ENCODE measurements around the gene C20orf173.
"Not testable (repeated sequence)": the region's sequence is repeated elsewhere in the genome, so short reads cannot be mapped to it uniquely, and the experiment has no call there.

Gene C20orf173, protein sequence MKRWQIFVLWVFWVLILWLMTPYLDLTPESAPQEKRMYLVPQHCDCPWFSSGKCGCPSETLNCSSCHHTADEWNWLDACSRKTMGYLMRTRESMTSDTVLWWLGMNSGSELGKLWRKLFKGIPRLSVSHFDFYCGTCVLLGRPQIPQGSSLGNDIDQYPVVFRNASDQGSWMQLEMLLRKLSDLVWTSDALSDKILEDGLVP

DNA sequence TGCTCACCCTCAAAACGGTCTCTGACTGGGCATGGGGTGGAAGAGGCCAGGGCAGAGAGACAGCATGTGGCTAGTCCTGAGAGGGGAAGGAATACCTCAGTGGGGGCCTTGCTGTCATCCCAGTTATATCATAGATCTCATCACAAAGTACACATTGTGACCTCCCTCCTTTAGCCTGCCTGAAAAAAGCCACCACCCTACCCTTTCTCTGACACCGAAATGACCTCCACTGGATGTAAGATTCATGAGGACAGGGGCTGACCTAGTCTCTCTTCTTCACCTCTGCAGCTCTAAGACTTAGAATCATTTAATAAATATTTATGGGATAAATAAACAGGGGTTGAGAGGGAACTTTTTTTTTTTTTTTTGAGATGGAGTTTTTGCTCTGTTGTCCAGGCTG is at the start of gene C20orf173:
TSS of gene C20orf173 (minus strand) at position 101 of the 400 bp plus-strand sequence. CDS start 279 bp downstream, outside the sequence.
- no peak for DNase-seq

DNA sequence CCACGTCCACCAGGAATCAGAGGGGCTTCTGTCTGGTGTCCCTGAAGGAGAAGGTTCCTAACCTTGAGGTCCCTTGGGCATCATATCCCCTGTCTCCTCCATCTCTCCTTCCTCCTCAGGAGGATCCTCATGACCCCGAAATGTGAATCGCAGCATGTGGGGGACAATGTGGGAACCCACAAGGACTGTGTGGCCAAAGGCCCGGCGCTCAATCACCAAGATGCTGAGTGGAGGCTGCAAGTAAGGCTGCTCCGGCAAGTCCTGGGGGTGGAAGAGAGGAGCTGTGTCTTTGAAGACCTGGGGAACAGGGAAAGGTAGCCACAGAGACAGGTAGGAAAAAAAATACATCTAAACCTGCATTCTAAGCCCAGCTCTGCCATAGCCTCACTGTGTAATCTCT is 49.7 kb upstream of the C20orf173 start:
- DNase-seq = no peak

DNA sequence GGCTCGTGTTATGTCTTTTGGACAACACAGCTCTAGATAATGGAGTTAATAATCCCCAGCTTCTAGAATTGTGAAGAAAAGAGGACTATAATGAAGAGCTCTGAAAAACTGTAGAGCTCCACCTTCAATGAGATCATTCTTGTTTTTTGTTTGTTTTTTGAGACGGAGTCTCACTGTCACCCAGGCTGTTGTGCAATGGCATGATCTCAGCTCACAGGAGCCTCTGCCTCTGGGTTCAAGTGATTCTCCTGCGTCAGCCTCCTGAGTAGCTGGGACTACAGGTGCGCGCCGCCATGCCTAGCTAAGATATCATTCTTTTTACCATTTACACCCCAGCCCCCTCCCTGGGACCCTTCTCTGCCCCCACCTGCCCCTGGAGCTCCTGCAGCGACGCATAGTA is 49.0 kb upstream of the C20orf173 start:
- DNase-seq = no peak

DNA sequence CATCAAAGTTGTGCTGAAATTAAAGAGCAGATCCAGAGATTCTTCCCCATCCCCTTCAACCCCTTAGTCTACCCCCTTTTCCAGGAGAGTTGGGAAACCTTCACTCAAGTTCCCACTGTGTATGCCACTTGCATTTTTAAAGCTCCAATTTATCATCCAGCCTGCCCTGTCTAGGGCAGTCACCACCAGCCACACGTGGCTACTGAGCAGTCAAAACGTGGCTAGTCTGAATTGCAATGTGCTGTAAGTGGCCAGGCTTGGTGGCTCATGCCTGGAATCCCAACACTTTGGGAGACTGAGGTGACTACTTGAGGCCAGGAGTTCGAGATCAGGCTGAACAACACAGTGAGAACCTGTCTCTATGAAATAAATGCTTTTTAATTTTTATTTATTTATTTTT is 47.4 kb upstream of the C20orf173 start:
- no peak for DNase-seq

DNA sequence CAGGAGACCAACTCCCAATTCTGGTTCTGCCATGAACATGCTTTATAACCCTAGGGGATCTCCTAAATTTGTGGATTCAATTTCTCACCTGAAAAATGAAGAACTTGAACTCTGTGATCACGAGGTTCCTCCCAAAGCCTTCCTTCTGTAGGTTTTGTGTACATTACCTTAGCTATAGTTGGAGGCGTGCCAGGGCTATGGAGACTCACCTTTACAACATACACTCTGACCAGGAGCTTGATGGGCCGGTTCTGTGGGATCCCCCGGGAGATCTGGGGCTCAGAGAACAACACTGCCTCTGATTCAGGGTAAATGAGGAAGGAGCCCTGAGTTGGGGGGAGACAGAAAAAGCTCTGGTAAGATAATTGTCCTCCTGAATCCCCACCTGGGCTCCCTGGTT is 46.5 kb upstream of the C20orf173 start:
- no peak for DNase-seq

DNA sequence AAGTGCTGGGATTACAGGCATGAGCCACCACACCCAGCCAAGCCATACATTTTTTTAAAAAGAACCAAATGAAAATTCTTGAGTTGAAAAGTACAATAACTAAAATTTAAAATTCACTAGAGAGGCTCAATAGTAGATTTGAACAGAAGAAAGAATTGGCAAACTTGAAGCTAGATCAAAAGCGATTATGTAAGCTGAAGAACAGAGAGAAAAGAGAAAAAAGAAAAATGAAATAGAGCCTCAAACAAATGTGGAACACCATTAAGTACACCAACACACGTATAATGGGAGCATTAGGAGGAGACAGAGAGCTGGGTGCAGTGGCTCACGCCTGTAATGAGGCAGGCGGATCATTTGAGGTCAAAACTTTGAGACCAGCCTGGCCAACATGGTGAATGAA is 43.4 kb upstream of the C20orf173 start:
- no peak for DNase-seq

DNA sequence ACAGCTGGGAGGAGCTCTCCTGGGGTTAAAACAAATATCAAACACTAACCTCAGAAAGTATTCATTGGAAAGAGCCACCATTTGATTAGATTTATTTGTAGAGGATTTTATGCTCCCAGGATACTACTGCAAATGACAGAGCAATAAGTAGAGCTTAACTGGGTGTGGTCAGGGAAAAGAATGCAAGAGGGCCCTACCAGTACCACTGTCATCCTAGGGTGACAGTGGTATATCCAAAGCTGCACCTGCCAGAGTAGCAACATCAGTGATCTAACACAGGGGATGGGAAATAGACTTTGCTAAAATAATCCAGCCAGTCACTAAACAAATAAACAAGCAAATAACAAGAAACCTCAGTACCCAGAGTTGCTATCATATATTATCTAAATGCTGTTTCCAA is 42.1 kb upstream of the C20orf173 start:
- no peak for DNase-seq

DNA sequence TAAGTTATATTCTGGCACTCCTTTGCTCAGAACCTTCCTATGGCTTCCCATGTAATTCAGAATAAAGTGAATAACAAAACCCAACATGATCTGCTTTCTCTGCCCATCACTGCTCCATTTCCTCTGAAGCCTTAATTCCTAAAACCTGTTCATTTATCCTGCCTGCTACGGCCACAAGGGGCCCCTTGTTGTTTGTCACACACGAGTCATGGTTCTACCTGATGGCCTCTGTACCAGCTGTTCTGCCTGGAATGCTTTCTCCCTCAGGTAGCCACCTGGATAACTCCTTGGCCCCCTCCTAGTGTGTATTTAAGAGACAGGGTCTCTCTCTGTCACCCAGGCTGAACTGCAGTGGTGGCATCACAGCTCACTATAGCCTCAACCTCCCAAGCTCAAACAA is 39.2 kb upstream of the C20orf173 start:
- DNase-seq = peak; percentile 8

DNA sequence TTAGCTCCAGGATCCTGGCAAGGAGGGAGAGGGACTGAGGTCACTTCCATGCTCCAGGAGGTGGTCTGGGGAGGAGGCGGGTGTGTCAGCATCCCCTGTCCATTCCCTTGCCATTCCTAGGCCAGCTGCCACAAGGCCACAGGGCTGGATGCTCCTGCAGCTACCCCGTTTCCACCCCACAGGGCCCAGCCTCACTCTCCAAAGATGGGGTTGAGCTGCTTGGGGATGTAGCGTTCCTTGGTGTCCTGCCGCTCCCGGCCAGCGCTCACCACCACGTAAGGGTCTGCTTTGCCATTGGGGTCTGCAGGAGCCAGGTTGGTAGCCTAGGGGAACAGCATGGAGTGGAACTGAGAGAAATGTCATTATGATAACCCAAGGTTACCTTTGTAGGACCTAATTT is 35.5 kb upstream of the C20orf173 start:
- DNase-seq = no peak

DNA sequence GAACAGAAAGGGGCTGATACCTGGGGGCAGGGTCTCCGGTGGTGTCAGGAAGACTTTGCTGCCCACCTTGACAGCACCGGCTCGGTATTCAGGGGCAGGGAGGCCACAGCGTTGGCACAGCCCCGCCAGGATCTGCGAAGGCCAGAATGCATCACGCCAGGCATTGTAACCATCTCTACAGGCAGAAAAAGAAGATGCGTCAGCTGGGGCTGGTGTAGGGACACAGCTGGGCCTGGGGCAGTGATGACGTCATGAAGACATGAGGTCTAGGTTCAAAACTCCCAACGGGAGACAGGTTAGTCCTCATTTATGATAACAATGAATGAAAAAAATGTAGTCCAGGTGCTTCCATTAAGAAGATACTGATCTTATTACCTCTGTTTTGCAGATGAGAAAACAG is 34.4 kb upstream of the C20orf173 start:
- no peak for DNase-seq

DNA sequence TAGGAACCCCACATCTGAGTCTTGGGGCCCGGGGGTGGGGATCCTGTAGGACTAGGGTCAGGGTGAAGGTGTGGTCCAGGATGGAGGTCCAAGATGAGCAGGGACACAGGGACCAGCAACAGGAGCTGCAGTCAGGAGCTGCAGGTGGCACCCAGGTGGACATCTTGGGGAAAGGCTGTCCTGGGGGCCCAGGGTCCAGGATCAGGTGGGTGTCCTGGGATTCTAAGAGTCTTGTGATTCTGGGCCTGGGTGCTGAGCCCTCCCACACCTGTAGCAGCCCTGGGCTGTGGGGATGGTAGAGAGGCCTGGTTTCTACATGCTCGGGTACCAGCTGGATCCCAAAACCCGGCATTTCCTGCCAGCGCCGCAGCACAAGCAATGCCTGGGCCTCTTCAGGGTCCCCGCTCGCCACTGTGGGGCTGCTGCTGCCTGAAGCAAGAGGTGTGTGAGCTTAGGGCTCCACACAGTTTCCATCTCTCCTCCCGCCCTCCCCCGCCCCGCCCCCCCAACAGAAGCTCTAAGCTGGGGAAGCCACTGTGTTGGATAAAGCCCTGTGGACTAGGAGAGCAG is 33.2 kb upstream of the C20orf173 start:
- DNase-seq = no peak

DNA sequence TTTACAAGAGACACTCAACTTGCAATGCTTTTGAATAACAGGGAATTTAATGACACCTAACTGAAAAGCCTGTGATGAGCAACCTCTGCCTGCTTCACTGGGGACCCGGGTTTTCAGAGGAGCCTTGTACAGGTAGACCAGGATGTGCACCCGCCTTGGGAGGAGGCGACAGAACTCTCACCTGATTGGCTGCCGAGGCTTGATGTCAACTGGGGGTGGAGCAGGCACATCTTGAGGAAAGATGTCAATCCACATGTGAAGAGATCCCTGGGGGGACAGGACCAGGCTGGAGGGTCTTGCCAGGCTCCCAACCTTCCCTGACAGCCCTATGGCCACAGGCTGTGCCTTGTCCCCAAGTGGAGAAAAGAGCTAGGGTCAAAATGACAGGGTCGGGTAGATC is 32.2 kb upstream of the C20orf173 start:
- no peak for DNase-seq

DNA sequence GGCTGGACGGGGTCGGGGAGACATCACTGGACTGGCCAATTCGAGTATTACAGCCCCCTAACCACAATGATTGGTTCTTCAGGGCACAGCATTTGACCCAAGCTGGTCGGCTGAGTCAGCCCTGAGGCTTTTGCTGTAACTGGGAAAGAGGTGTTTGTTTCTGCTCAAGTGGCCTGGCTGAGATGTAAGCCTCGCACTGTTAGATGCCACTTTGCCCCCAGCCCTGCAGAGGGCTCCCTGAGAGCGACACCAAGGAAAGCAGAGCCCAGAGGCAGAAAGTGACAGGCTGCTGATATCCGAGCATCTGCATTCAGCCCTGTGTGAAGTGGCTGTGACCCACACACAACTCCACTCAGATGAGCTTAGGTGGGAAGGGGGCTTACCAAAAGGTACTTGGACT is 31.8 kb upstream of the C20orf173 start:
- no peak for DNase-seq

DNA sequence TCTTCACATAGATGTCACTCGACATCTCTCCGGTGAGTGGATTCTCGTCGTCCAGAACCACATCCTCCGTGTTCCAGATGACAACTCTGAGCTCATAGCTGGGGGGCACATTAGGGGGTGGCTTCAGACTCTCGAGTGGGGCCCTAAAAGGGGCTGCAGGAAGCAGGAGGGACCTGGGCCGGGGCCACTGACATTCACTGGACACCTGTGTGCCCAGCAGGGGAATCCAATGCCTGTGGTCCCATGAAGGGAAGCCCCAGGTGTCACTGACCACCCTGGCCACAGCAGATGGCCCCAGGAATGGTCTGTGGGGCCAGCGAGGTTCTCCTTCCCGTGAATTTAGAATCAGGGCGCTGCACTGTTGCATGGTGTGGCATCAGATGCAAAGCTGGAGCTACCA is 31.1 kb upstream of the C20orf173 start:
- no peak for DNase-seq

DNA sequence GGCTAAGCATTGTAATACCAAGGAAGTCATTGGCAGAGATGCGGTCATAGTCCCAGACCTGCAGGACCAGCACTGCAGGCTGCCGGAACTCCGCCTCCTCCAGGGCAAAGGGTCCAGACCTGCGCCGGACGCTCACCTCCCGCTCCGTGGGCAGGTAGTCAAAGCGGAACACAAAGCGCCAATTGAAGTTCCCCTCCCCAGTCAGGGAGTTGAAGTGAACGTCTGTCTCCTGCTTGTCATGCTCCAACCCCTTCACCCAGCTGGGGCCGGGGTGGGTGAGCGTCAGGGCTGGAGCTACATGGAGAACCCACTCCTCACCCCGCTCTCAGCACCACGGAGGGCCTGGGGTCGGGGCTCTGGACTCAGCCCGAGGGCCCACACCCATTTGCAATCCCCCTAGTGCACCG is 30.7 kb upstream of the C20orf173 start:
- no peak for DNase-seq

DNA sequence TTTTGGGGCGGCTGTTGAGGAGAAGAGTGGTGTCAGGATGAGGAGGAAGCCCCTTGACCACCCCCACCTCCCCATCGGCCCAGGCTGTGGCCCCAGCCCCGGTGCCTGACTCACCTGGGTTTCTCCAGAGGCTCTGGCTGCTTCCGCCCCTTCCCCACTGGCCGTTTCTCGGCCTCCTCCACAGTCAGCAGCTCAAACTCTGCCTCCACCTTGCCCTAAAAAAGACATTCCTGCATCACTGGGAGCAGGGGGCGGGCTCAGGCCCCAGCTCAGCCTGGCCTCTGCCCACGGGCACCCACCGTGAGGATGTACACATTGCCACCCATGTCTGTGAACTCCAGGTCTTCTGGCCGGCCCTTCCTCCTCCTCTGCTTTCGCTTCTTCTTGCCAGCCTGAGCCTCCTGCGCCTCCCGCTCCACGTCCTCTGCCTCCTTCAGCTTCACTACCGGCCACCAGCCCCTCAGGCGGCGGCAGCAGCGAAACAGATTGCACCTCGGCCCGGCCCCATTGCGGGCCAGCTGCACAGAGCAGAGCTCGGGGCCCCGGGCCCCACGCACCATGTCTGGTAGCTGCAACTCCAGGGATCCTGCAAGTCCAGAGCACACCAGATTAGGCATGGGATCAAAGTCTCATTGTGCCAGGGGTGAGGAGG is 29.7 kb upstream of the C20orf173 start:
- no peak for DNase-seq

DNA sequence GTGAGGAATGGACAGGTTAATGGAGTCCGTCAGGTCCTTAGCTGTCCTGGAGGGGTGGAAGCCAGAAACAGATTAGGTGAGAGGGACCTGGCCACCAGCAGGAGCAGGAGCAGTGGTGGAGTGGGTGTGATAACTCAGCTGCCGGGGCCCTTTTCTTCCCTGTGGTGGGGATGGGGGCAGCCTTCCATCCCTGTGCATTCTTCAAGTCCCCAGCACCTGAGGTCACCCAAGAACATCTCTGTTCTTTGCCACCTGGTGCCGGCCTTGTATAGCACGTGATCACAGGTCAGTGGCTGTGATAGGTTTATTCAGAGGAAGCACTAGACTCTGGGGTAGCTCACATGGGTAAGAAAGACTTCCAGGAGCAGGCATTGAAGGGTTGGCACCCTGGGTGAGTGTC is 29.0 kb upstream of the C20orf173 start:
- DNase-seq = no peak

DNA sequence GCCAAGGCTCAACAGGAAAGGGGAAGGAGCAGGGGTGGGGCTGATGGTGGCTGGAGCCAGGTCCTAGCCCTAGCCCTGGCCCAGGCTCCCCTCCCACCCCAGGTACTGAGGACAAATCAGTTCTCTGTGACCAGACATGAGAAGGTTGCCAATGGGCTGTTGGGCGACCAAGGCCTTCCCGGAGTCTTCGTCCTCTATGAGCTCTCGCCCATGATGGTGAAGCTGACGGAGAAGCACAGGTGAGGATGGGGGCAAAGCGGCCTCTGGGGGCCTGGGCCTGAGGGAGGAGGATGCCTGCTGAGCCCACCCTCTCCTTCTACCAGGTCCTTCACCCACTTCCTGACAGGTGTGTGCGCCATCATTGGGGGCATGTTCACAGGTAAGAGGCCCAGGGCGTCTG is 27.4 kb upstream of the C20orf173 start:
- no peak for DNase-seq

DNA sequence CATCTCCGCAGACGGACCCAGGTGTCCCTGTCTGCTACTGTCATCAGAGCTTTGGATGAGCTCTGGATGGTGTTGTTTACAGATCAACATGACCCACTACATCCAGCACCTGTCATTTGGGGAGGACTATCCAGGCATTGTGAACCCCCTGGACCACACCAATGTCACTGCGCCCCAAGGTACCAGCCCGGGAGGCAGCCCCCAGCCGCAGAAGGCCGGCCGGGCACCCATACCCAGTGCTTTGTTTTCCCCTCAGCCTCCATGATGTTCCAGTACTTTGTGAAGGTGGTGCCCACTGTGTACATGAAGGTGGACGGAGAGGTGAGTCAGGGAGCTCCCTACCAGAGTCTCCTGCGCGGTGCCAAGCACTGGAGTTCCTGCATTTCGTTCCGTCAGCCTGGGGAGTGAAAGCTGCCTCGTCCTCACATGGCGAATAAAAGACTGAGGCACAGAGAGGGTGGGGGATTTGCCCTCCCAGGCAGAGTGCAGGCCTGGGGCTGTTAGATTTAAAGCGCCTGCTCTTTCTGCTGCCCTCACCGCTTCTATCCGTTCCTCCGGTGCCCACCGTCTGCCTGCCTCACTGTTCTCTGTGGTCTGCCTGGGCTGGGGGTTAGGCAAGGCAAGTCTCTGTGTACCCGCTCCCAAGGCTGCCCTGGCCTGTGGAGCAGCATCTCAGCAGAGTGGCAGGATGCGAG is 26.6 kb upstream of the C20orf173 start:
- no peak for DNase-seq

DNA sequence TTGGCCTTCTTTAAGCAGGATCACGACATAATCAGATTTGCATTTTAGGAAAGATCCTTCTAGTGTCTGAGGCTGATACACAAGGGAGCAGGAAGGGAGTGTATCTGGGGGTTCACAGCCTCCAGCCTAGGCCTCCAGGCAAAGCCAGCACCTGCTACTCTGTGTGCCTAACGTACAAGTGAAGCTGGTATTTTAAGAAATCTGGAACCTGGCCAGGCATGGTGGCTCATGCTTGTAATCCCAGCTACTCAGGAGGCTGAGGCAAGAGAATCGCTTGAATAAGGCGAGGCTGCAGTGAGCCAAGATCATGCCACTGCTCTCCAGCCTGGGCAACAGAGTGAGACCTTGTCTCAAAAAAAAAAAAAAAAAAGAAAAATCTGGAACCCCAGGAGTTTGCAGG is 26.0 kb upstream of the C20orf173 start:
- not testable (repeated sequence) for DNase-seq

DNA sequence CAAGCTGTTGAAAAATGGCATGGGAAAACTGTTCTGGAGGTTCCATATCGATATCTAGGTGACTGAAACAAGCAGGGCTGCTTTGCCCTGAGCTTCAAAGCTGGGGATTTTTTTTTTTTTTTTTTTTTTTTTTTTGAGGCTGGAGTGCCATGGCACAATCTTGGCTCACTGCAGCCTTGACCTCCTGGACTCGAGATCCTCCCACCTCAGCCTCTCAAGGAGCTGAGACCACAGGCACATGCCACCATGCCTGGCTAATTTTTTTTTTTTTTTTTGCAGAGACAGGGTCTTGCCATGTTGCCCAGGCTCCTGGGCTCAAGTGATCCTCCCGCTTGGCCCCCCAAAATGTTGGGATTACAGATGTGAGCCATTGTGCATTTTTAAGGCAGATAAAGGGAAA is 23.5 kb upstream of the C20orf173 start:
- DNase-seq = no peak

DNA sequence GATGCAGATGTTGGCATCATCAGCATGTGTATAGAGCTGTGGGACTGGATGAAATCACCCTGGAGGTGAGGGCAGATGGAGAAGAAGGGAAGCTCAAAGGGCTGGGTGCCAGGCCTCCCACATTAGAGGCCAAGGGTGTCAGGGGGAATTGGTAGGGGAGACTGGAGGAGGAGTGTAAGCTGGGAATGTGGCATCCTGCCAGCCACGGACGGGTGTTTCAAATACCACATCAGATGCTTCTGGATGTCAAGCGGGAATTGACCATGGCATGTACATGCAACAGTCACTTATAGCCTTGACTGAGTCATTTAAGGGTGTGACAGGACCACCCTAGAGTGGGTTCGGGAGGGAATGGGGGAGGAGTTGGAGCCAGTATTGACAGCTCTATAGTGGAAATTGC is 22.1 kb upstream of the C20orf173 start:
- no peak for DNase-seq

DNA sequence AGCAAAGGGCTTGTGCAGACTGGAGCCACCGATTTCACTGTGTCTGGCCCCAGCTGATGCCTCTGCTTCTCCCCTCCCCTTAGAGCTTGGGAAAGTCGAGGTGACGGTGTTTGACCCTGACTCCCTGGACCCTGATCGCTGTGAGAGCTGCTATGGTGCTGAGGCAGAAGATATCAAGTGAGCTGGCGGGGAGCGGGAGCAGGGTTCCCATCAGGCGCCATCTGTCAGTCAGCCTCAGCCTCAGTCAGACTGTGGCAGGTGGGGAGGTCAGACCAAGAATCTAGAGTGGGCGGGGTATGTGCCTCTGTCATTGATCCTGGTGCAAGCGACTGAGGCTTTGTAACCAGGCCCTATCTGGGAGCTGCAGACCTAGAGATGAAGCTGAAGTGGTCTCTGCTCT is 17.9 kb upstream of the C20orf173 start:
- no peak for DNase-seq

DNA sequence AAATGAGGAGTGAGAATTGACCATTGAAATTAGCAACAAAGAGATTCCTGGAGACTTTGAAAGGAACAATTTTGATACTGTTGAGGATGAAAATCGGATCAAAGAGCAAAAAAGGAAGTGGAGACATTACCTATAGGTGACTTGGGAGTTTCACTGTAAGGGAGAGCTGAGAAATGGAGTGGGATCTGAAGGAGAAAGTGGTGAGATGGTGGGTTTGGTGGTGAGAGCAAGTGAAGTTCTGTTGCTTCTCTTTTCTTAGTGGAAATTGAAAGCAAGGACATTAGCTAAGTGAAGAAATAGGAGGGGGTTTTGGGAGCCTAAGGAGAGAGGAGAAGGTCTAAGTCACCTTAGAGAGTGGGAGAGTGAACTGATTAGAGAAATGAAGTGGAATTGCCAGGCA is 16.7 kb upstream of the C20orf173 start:
- no peak for DNase-seq
